ENCODE measurements around the gene PALM3. TPM values are rescaled to one million over a fixed set of nuclear protein-coding genes. Genes with fewer than 3 reads are reported as not detected.
A peak's percentile ranks its signal among the peaks of the same experiment; 100 is the strongest.

PALM3 gene
- total and polyA plus RNA-seq, 12 donors, result 0.18 to 1.9 (median 0.63) TPM; not detected in 5

DNA sequence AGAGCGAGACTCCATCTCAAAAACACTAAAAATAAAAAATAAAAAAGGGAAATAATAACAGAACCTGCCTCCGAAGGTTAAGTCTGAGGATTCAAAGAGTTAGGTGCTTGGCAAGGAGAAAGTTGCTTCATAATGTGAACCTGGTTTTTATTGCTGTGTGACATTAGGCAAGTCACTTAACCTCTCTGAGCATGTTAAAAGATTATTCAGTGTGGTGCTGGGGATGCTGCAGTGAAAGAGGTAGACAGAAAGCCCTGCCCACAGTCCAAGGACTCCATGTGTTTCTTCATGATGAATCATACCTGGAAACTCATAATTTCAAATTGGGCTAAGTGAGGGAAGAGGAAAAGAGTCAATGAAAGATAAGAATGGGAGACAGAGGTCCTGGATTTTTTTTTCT, 27.9 kb downstream of the PALM3 start:
- no peak for DNase-seq
- no peak for TF ChIP-seq POLR2A (IDR thresholded peaks at IDR 0.05)
- TF ChIP-seq, protein P1, sequence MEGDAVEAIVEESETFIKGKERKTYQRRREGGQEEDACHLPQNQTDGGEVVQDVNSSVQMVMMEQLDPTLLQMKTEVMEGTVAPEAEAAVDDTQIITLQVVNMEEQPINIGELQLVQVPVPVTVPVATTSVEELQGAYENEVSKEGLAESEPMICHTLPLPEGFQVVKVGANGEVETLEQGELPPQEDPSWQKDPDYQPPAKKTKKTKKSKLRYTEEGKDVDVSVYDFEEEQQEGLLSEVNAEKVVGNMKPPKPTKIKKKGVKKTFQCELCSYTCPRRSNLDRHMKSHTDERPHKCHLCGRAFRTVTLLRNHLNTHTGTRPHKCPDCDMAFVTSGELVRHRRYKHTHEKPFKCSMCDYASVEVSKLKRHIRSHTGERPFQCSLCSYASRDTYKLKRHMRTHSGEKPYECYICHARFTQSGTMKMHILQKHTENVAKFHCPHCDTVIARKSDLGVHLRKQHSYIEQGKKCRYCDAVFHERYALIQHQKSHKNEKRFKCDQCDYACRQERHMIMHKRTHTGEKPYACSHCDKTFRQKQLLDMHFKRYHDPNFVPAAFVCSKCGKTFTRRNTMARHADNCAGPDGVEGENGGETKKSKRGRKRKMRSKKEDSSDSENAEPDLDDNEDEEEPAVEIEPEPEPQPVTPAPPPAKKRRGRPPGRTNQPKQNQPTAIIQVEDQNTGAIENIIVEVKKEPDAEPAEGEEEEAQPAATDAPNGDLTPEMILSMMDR (IDR thresholded peaks at IDR 0.05), result no peak
- Histone ChIP-seq H3K27me3 (no peaks in the 10 kb centered on the region), H3K4me1 (replicated peaks in 1 of 2) (peaks cover 0 to 9% of the 10 kb centered on the region in 2 donors), H3K27ac (no peak overlapping the region), H3K4me3 (no peak overlapping the region), H3K9me3 (replicated peaks in 1 of 3) (no peaks in the 10 kb centered on the region), H3K36me3 (replicated peaks in 1 of 2) (no peaks in the 10 kb centered on the region)
- intact Hi-C loops (cut with DNase I), result no loop called here
- WGBS, 4 donors, result 90 to 95% (median 91%) methylated on average over 2 of the region's 2 CpGs

DNA sequence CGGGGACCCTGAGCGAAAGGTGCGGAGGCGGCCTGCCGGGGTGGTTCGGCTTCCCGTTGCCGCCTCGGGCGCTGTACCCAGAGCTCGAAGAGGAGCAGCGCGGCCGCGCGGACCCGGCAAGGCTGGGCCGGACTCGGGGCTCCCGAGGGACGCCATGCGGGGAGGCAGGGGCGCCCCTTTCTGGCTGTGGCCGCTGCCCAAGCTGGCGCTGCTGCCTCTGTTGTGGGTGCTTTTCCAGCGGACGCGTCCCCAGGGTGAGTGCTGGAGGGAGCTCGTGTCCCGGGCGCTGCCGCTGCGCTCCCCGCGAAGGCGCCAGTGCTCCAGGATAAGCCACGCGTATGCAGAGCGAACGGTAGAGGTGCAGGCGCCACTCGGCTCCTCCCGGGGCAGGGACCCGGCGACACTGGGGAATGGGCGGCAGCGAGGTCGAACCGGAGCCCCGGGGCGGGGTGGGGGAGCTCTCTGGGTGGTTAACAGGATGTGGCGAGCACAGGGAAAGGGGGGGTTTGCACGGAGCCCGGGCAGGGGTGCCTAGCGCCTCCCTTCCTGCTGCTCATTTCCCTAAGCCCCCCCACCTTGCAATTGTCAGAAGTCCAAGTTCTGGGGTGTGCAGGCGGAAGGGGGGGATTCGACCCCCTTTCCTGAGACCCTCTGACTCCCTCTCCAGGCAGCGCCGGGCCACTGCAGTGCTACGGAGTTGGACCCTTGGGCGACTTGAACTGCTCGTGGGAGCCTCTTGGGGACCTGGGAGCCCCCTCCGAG, 30.0 kb downstream of the PALM3 start, which contains the start of gene IL27RA:
Gene IL27RA, plus strand, starts transcription at position 44 of the 762 bp plus-strand sequence. Its CDS starts 111 bp downstream, at position 155.
- Histone ChIP-seq H3K4me3 (peak within 1 kb of the TSS in 3 of 4 donors; percentile 11 to 67 (median 37)), H3K9me3 (replicated peaks in 1 of 3) (no peaks in the 10 kb centered on the region), H3K4me1 (replicated peaks in 1 of 2) (peaks cover 0 to 9% of the 10 kb centered on the region in 2 donors), H3K27me3 (no peaks in the 10 kb centered on the region), H3K36me3 (replicated peaks in 1 of 2) (no peaks in the 10 kb centered on the region), H3K27ac (peak within 1 kb of the TSS in 1 of 5 donors; percentile 72)
- TF ChIP-seq, protein P1 (IDR thresholded peaks at IDR 0.05), result peak; percentile 9 to 55 (median 36)
- TF ChIP-seq POLR2A (IDR thresholded peaks at IDR 0.05), result no peak
- peak; percentile 35 to 57 (median 40) for DNase-seq
- WGBS, 4 donors, result 0 to 2% (median 0%) methylated on average over 8 to 63 of the region's 63 CpGs
- intact Hi-C loops (cut with DNase I), result no loop called here

DNA sequence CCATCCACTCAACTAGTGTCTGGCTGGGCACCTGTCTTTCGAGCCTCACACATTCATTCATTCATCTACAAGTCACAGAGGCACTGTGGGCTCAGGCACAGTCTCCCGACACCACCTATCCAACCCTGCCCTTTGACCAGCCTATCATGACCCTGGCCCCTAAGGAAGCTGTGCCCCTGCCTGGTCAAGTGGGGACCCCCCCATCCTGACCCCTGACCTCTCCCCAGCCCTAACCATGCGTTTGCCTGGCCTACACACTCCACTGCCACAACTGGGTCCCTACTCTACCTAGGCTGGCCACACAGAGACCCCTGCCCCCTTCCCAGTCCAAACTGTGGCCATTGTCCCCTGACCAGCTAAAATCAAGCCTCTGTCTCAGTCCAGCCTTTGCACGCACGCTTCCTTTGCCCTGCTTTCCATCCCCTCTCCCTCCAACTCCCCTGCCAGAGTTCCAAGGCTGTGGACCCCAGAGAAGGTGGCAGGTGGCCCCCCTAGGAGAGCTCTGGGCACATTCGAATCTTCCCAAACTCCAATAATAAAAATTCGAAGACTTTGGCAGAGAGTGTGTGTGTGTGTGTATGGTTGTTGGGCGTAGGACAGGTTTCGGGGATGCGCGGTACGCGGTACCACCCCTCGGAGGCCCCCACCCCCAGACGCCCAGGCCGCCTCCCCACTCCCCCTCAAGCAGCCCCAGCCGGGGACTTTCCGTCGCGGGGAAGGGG, 30.7 kb downstream of the PALM3 start:
- DNase-seq, result no peak
- no peaks in the 10 kb centered on the region for H3K27me3 ChIP-seq
- 23 to 58% (median 37%) methylated on average over 5 to 20 of the region's 20 CpGs for WGBS, 4 donors
- intact Hi-C loops (cut with DNase I), result no loop called here
- H3K9me3 ChIP-seq (replicated peaks in 1 of 3), result no peaks in the 10 kb centered on the region
- TF ChIP-seq POLR2A (IDR thresholded peaks at IDR 0.05), result no peak
- TF ChIP-seq, protein P1 (IDR thresholded peaks at IDR 0.05), result no peak
- no peaks in the 10 kb centered on the region for H3K36me3 ChIP-seq (replicated peaks in 1 of 2)
- peak overlapping the region in 1 of 5 donors; percentile 72 for H3K27ac ChIP-seq
- H3K4me3 ChIP-seq, result peak overlapping the region in 3 of 4 donors; percentile 11 to 67 (median 37)
- H3K4me1 ChIP-seq (replicated peaks in 1 of 2), result peaks cover 0 to 9% of the 10 kb centered on the region in 2 donors

DNA sequence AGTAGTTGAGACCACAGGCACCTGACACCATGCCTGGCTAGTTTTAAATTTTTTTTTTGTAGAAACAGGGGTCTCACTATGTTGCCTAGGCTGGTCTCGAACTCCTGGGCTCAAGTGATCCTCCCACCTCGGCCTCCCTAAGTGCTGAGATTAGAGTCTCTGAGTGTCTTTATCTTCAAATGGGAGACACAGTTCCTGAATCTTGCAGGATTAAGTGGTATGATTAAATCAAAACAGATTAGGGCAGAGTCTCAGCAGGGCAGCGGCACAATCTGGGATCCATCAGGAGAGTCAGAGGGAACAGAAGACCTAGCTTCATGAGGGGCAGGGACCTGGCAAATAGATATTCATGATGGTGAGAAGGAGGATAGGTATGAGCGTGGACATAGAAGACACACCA, 33.0 kb downstream of the PALM3 start:
- WGBS, 4 donors, result 71 to 79% (median 76%) methylated on average over 4 of the region's 4 CpGs
- H3K27ac ChIP-seq, result no peak overlapping the region

More for the DNA sequence above, 33.0 kb downstream of the PALM3 start:
- Histone ChIP-seq H3K27me3 (no peaks in the 10 kb centered on the region), H3K9me3 (replicated peaks in 1 of 3) (no peaks in the 10 kb centered on the region), H3K36me3 (replicated peaks in 1 of 2) (no peaks in the 10 kb centered on the region), H3K4me3 (no peak overlapping the region), H3K4me1 (replicated peaks in 1 of 2) (peaks cover 0 to 9% of the 10 kb centered on the region in 2 donors)
- no peak for DNase-seq
- intact Hi-C loops (cut with DNase I), result no loop called here
- no peak for TF ChIP-seq POLR2A (IDR thresholded peaks at IDR 0.05)
- TF ChIP-seq, protein P1 (IDR thresholded peaks at IDR 0.05), result no peak
